Measurements from ENCODE around the gene LOXL1. TPM values are rescaled to one million over a fixed set of nuclear protein-coding genes. Genes with fewer than 3 reads are reported as not detected.

LOXL1 gene
- total and polyA plus RNA-seq, 2 of the 13 experiments (the other 11 are each of a cell fraction or from before 2014, with no cell fraction given), result 0.51 to 1.3 TPM

DNA sequence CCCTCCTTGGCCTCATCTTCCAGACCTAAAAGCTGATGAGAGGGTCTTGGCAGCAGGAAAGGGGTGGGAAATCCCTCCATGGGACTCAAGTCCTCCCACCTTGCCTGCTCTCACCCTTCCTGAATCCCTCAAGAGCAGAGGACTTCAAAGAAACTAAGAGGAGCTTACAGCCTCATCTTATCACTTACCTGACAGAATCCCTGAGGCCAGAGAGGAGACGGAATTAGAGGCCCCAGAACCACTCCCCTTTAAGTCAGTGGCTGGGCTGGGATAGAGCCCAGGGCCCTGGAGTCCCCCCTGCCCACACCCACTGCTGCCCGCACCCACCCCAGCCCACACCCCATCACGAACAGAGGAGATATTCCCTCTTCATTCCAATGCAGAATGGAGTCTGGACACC, 15.2 kb downstream of the LOXL1 start:
- Histone ChIP-seq H4K20me1 (ENCODE audit: insufficient read depth, low read length) (peaks cover 3% of the 10 kb centered on the region), H3K27me3 (ENCODE audit: control insufficient read depth in 1 of 2, insufficient read depth in 2 of 2, low read length in 2 of 2) (no peaks in the 10 kb centered on the region; a peak in 2 of 5 replicates), H3K9ac (ENCODE audit: insufficient read depth, low read depth, low read length) (no peak overlapping the region), H3K79me2 (ENCODE audit: insufficient read depth, low read length) (no peaks in the 10 kb centered on the region), H3K27ac (ENCODE audit: extremely low read length, insufficient read depth, low read length) (no peak overlapping the region), H3K9me3 (ENCODE audit: low read length) (no peaks in the 10 kb centered on the region), H3K4me1 (ENCODE audit: insufficient read depth, low read length) (peaks cover 15% of the 10 kb centered on the region), H2AFZ (ENCODE audit: low read length) (no peak overlapping the region), H3K4me3 (replicated peaks in 1 of 3; ENCODE audit: insufficient read depth in 1 of 3, low read depth in 2 of 3, low read length in 3 of 3) (no peak overlapping the region), H3K36me3 (replicated peaks in 1 of 2; ENCODE audit: control insufficient read depth in 1 of 2, insufficient read depth in 2 of 2, low read length in 2 of 2) (no peaks in the 10 kb centered on the region), H3K4me2 (ENCODE audit: low read depth, low read length) (no peak overlapping the region)
- TF ChIP-seq, protein P1, sequence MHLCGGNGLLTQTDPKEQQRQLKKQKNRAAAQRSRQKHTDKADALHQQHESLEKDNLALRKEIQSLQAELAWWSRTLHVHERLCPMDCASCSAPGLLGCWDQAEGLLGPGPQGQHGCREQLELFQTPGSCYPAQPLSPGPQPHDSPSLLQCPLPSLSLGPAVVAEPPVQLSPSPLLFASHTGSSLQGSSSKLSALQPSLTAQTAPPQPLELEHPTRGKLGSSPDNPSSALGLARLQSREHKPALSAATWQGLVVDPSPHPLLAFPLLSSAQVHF (CRISPR knock-in tag; IDR thresholded peaks at IDR 0.05), result no peak
- no peak for TF ChIP-seq ZNF598 (CRISPR knock-in tag; IDR thresholded peaks at IDR 0.05; ENCODE audit: borderline replicate concordance)
- TF ChIP-seq ZNF792 (CRISPR knock-in tag; IDR thresholded peaks at IDR 0.05), result no peak
- no peak for TF ChIP-seq SIX1 (CRISPR knock-in tag; IDR thresholded peaks at IDR 0.05; ENCODE audit: borderline replicate concordance)
- no peak for TF ChIP-seq NPAS2 (CRISPR knock-in tag; IDR thresholded peaks at IDR 0.05; ENCODE audit: borderline replicate concordance)
- no peak for TF ChIP-seq KAT8 (CRISPR knock-in tag; IDR thresholded peaks at IDR 0.05)
- TF ChIP-seq ZNF430 (CRISPR knock-in tag; IDR thresholded peaks at IDR 0.05), result no peak
- TF ChIP-seq, protein P2, sequence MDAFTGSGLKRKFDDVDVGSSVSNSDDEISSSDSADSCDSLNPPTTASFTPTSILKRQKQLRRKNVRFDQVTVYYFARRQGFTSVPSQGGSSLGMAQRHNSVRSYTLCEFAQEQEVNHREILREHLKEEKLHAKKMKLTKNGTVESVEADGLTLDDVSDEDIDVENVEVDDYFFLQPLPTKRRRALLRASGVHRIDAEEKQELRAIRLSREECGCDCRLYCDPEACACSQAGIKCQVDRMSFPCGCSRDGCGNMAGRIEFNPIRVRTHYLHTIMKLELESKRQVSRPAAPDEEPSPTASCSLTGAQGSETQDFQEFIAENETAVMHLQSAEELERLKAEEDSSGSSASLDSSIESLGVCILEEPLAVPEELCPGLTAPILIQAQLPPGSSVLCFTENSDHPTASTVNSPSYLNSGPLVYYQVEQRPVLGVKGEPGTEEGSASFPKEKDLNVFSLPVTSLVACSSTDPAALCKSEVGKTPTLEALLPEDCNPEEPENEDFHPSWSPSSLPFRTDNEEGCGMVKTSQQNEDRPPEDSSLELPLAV (CRISPR knock-in tag; conservative IDR thresholded peaks at IDR 0.05; ENCODE audit: low read depth), result no peak
- no peak for TF ChIP-seq MED1 (CRISPR knock-in tag; IDR thresholded peaks at IDR 0.05)
- TF ChIP-seq ZNF644 (CRISPR knock-in tag; IDR thresholded peaks at IDR 0.05; ENCODE audit: low read depth), result no peak
- TF ChIP-seq TARDBP (CRISPR knock-in tag; IDR thresholded peaks at IDR 0.05), result no peak
- TF ChIP-seq ZNF510 (CRISPR knock-in tag; IDR thresholded peaks at IDR 0.05; ENCODE audit: low read depth), result no peak
- TF ChIP-seq, protein P3, sequence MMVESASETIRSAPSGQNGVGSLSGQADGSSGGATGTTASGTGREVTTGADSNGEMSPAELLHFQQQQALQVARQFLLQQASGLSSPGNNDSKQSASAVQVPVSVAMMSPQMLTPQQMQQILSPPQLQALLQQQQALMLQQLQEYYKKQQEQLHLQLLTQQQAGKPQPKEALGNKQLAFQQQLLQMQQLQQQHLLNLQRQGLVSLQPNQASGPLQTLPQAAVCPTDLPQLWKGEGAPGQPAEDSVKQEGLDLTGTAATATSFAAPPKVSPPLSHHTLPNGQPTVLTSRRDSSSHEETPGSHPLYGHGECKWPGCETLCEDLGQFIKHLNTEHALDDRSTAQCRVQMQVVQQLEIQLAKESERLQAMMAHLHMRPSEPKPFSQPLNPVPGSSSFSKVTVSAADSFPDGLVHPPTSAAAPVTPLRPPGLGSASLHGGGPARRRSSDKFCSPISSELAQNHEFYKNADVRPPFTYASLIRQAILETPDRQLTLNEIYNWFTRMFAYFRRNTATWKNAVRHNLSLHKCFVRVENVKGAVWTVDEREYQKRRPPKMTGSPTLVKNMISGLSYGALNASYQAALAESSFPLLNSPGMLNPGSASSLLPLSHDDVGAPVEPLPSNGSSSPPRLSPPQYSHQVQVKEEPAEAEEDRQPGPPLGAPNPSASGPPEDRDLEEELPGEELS (CRISPR knock-in tag; IDR thresholded peaks at IDR 0.05), result no peak
- TF ChIP-seq, protein P4, sequence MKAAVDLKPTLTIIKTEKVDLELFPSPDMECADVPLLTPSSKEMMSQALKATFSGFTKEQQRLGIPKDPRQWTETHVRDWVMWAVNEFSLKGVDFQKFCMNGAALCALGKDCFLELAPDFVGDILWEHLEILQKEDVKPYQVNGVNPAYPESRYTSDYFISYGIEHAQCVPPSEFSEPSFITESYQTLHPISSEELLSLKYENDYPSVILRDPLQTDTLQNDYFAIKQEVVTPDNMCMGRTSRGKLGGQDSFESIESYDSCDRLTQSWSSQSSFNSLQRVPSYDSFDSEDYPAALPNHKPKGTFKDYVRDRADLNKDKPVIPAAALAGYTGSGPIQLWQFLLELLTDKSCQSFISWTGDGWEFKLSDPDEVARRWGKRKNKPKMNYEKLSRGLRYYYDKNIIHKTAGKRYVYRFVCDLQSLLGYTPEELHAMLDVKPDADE (CRISPR knock-in tag; IDR thresholded peaks at IDR 0.05), result no peak
- intact Hi-C loops (cut with micrococcal nuclease; ENCODE audit: unreplicated experiment), result no loop called here
- WGBS (ENCODE audit: low lambda C conversion rate), result no CpG with 5 or more reads among the region's 3 CpGs
- DNase-seq (ENCODE audit: low spot score) (no peak), ATAC-seq (no peak), FAIRE-seq (no peak)
- POLR2A ChIA-PET, result no interaction called here
- BruUV-seq (replicated peaks), result no TSS peak
- CTCF ChIA-PET (ENCODE audit: low intra/inter-chr PET ratio, low total read pairs), result no interaction called here
- in situ Hi-C loops (cut with HindIII; ENCODE audit: extremely low pct_ligation_motif_present, low pct_unique_long_range_greater_than_20kb), result no loop called here
